HFFc6 (cell line): ENCODE results near the gene DDX39B. TPM values are rescaled to one million over a fixed set of nuclear protein-coding genes. Genes with fewer than 3 reads are reported as not detected.
"Not testable (repeated sequence)": the region's sequence is repeated elsewhere in the genome, so short reads cannot be mapped to it uniquely, and the experiment has no call there.

ENCODE experiments used
- DNase-seq: peaks from one replicate; pipeline ENCODE4 v3.0.0-alpha.2; 2018
- H3K27ac Mint-ChIP-seq: 2 replicates; pipeline ENCODE4 v1.8.0; 2020; ENCODE audit warnings: mild to moderate bottlenecking, mixed read lengths
- H3K27me3 Mint-ChIP-seq: 2 replicates; pipeline ENCODE4 v1.8.0; 2021; ENCODE audit warnings: mild to moderate bottlenecking, moderate library complexity, mixed read lengths; ENCODE audit not compliant: insufficient read depth
- H3K36me3 Mint-ChIP-seq: 2 replicates; pipeline ENCODE4 v1.8.0; 2021; ENCODE audit warnings: low read depth, mixed read lengths
- H3K4me1 Mint-ChIP-seq: 2 replicates; pipeline ENCODE4 v1.8.0; 2020; ENCODE audit warnings: low read depth, mixed read lengths
- H3K4me3 Mint-ChIP-seq: 2 replicates; pipeline ENCODE4 v1.8.0; 2020; ENCODE audit warnings: mild to moderate bottlenecking, moderate library complexity, mixed read lengths
- H3K9me3 Mint-ChIP-seq: 2 replicates; pipeline ENCODE4 v1.8.0; 2020; ENCODE audit warnings: mild to moderate bottlenecking, mixed read lengths
- total RNA-seq, 6 experiments: library from RNA; stranded (reverse); fragmentation: NEBNext Ultra II Directional; extraction: Animal tissue kit (Norgen Biotek cat#: 25700); gene quantifications; 2 replicates in 1 of 6; 3 replicates in 5 of 6; pipeline ENCODE4 v1.2.3, GENCODE V29; 2021
- TF ChIP-seq, protein P1 (sequence below): fragments of 200-600 bp; sonication (generic); IDR thresholded peaks from 2 replicates; pipeline ENCODE4 v1.5.0; 2021; ENCODE audit warnings: antibody characterized with exemption, mild to moderate bottlenecking

The DDX39B gene
- total RNA-seq, 6 experiments from 2014 or later = 312 to 380 (median 358) TPM

DNA sequence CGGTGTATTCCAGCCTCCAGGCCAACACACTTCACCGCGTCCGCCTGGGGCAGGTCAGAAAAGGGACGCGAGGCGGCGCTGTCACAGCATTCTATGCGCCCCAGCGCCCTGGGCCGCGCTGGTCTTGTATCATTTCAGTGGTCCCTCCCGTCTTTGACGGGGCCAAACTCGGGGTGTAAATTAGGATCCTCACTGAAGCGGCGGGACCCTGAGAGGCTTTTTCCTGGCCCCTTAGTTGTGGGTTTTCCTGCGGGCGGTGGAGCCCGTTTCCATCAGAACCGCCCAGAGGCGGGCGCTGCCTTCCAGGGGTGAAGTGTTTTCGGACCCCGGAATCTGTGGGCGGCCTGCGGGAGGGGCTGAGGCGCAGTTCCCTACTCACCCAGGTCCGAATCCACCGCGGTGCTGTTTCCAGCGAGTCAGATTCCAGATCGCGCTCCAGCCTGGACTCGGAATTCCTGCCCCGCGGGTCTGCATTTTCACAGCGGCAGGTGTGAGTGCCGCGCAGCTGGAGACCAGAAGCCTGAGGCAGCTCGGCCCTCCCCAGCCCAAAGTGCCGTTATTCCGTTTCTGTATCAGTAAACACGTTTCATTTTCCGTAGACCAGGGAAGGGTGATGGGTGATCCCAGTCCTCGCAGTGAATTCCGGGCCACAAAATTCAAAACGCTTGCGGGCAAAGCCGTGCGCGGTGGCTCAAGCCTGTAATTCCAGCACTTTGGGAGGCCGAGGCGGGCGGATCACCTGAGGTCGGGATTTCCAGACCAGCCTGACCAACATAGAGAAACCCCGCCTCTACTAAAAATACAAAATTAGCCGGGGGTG, 47.7 kb downstream of the DDX39B start:
- Mint-ChIP-seq H3K36me3 (peaks cover 4% of the 10 kb centered on the region; the same call in 1 of the 2 replicates), H3K27ac (peak overlapping the region; percentile 89), H3K27me3 (peaks cover 2% of the 10 kb centered on the region), H3K4me1 (peaks cover 49% of the 10 kb centered on the region), H3K4me3 (peak overlapping the region; percentile 75), H3K9me3 (no peaks in the 10 kb centered on the region)
- peak; percentile 60 for DNase-seq
- TF ChIP-seq, protein P1, sequence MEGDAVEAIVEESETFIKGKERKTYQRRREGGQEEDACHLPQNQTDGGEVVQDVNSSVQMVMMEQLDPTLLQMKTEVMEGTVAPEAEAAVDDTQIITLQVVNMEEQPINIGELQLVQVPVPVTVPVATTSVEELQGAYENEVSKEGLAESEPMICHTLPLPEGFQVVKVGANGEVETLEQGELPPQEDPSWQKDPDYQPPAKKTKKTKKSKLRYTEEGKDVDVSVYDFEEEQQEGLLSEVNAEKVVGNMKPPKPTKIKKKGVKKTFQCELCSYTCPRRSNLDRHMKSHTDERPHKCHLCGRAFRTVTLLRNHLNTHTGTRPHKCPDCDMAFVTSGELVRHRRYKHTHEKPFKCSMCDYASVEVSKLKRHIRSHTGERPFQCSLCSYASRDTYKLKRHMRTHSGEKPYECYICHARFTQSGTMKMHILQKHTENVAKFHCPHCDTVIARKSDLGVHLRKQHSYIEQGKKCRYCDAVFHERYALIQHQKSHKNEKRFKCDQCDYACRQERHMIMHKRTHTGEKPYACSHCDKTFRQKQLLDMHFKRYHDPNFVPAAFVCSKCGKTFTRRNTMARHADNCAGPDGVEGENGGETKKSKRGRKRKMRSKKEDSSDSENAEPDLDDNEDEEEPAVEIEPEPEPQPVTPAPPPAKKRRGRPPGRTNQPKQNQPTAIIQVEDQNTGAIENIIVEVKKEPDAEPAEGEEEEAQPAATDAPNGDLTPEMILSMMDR = peak; percentile 79

- H3K27me3 Mint-ChIP-seq, H3K36me3 Mint-ChIP-seq: not testable (repeated sequence)
- peak overlapping the region; percentile 89 for H3K27ac Mint-ChIP-seq
Observed at GRCh38 chr6:31493550-31493874, 48.3 kb downstream of the DDX39B start.

GRCh38 chr6:31490115-31490873, 51.5 kb downstream of the DDX39B start:
- peaks cover 19% of the 10 kb centered on the region for H3K4me1 Mint-ChIP-seq
- H3K27ac Mint-ChIP-seq = no peak overlapping the region
- no peaks in the 10 kb centered on the region for H3K9me3 Mint-ChIP-seq
- H3K4me3 Mint-ChIP-seq = no peak overlapping the region
- H3K36me3 Mint-ChIP-seq = no peaks in the 10 kb centered on the region
- no peaks in the 10 kb centered on the region; the same call in 1 of the 2 replicates for H3K27me3 Mint-ChIP-seq
- TF ChIP-seq, protein P1 = no peak
- DNase-seq = no peak

More at GRCh38 chr6:31493550-31493874, 48.3 kb downstream of the DDX39B start:
- not testable (repeated sequence) for DNase-seq, H3K9me3 Mint-ChIP-seq
- Mint-ChIP-seq H3K4me1 (peaks cover 44% of the 10 kb centered on the region), H3K4me3 (peak overlapping the region; percentile 75)

- Mint-ChIP-seq H3K9me3 (no peaks in the 10 kb centered on the region), H3K27me3 (no peaks in the 10 kb centered on the region; the same call in 1 of the 2 replicates), H3K36me3 (no peaks in the 10 kb centered on the region), H3K4me3 (no peak overlapping the region), H3K27ac (no peak overlapping the region), H3K4me1 (peaks cover 16% of the 10 kb centered on the region)
- TF ChIP-seq, protein P1 = no peak
- DNase-seq = no peak
Observed at GRCh38 chr6:31489086-31489485, 52.7 kb downstream of the DDX39B start.

DNA sequence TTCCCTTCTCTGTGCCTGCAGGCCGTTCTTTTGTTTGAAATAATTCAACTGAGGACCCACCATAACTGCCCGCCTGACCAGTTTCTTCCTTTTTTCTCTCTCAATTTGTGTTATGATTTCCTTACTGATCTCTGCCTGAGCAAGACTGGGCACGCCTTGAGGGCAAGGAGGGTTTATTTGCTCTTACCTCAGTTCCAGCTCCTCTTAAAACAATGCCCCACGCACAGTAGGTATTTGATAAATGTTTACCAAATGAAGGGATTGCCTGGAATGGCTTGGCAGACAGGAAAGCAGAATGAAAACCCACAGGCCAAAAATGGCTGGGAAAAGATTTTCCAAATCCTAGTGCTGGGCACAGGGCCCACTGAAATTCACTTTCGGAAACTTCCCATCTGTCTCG, 54.1 kb downstream of the DDX39B start:
- H3K36me3 Mint-ChIP-seq, H3K9me3 Mint-ChIP-seq, H3K27me3 Mint-ChIP-seq, DNase-seq, H3K27ac Mint-ChIP-seq, H3K4me1 Mint-ChIP-seq, H3K4me3 Mint-ChIP-seq: not testable (repeated sequence)

GRCh38 chr6:31486065-31486837, 55.6 kb downstream of the DDX39B start:
- DNase-seq, H3K4me1 Mint-ChIP-seq, H3K27ac Mint-ChIP-seq, H3K9me3 Mint-ChIP-seq, H3K27me3 Mint-ChIP-seq, H3K4me3 Mint-ChIP-seq, H3K36me3 Mint-ChIP-seq: not testable (repeated sequence)
